GM18519 (cell line): Measurements from ENCODE around the gene EEF1AKMT3.
"Not testable (repeated sequence)": the region's sequence is repeated elsewhere in the genome, so short reads cannot be mapped to it uniquely, and the experiment has no call there.

Experiments
- ATAC-seq: cut with Tn5 transposase; IDR thresholded peaks from one replicate; pipeline ENCODE4 v1.9.1; 2021; ENCODE audit warnings: mild to moderate bottlenecking, moderate library complexity; ENCODE audit not compliant: unreplicated experiment, low FRiP score

EEF1AKMT3 gene

GRCh38 chr12:57815177-57816000 is 43.0 kb downstream of the EEF1AKMT3 start:
- ATAC-seq = no peak

DNA sequence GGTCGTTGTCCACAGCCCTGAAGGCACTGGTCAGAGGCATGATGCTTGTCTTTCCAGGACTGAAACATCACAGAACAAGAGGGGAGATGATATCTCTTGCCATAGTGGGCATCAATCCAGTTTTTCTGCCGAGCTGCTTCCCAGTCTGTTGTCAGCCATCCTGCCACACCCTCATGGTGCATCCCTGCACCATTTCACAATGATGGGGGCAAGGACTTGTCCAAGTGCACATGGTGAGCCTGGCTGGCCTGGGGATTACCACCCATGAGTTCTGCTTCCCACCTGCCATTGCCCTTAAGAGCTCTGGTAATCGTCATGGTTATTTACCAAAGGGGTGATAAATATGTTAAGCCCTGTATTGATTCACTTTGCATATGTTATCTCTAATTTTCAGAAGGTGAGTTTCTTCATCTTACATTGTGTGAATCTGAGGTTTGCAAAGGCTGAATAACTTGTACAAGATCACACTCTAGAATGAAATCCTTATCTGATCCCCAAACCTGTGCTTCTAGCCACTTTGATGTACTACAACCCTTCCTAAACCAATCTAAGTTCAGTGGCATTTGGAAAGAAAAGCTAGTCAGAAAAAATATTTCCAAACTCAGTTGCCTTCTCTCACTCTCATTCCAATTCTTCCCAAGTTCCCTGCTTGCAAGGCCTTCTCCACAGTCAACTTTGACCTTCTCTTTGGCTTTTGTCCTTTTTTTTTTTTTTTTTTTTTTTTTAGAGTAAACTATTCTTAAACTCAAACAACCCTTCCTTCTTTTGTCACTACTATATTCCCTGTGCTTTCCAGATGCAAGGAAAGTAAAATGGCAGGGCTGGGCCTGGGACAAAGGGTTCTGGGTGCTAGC is 43.8 kb downstream of the EEF1AKMT3 start:
- ATAC-seq = no peak

DNA sequence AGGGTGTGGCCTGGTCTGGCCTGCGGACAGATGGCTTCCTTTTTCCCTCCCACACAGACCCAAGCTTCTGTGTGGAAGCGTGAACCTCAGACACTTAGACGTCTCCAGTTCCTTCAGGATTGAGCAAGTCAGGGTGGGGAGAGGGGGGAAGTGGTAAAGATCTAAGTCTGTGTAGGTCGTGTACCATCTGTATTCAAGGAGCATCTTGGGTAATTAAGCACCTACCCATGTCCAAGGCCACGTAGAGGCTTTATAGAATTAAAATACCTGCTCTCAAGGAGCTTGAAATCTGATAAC is 44.4 kb downstream of the EEF1AKMT3 start:
- no peak for ATAC-seq

DNA sequence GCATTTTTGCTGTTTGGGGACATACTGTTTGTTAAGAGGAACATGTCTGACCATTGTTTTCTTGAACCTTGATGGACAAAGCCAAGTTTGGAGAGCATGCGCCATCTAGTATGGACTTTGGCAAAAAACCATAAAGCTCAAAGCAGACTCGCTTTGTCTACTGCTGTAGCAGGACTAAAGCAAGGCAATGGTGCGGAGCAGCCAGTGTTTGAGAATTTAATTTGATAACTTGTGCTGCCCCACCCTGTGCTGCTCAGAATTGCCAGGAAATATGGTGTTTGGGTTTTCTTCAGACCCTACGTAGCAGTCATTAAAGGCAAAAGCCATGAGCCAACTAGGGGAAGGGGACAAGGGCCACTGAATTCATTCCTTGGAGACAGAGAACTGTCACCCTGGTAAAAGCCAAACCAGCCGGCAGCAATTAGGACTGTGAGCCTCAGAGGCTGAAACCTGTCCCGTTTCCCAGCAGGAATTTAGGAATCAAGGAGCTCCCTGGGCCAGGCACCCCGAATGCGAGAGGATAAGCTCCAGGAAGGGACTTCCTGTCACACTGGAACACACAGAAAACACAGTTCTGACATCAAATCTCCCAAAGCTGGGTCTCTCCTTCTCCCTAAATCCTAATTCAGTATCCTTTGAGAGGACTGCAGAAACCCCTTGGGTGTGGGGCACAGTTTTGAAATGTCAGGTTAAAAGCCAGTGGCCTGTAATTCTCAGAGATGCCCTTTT is 45.0 kb downstream of the EEF1AKMT3 start:
- no peak for ATAC-seq

- not testable (repeated sequence) for ATAC-seq
These were observed 45.5 kb downstream of the EEF1AKMT3 start for GRCh38 chr12:57817990-57818331.

DNA sequence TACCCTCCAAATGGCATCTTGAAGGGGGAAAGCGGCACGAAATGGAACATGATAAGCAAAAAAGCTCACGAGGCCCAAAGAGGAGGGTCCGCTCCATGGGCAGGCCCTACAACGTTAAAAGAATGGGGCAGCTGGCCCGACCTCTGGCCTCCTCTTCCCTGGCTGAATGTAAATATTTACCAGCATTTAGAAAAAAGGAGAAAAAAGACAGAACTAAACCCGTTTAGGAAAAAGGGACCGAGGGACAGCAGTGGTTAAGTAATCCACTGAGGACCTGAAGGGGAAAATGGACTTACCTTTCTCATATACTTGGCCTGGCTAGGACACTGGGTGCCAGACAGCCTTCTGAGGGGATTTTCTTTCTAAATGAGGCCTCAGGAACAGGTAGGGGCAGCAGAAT is 47.7 kb downstream of the EEF1AKMT3 start:
- not testable (repeated sequence) for ATAC-seq

GRCh38 chr12:57821015-57821414 is 48.6 kb downstream of the EEF1AKMT3 start:
- ATAC-seq = not testable (repeated sequence)

DNA sequence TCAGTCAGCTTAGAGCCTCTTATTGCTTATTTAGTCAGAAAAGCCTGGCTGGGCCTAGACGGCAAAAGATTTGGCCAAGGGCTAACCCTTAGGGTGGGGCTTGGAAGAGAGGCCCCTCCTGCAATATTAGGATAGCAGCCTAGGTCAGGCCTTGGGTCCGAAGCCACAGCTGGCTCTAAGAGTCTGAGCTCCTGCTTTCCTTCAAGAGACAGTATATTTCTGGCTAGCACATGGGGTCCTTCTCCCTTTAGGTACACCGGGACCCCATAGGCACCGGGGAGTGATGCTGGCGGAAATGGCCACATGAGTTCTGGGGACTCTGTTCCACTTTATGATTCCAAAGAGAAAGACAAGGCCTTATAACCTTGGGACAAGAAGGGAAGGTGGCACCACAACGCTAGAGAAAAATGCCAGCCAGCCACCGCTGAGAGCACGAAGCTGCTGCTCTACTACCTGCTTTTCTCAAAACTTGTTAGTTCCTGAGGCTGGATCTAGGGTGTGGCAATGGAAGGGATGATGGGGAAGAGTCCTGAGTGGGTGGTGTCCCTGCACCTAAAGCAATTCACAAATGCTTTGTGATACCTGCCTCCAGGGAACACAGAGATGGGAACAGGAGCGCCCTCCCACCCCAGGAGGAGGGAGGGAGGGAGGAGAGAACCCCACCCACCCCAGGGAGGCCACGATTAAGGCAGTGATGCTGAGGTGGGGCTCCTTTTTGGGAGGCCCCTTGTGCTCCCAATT is 49.2 kb downstream of the EEF1AKMT3 start:
- no peak for ATAC-seq

- no peak for ATAC-seq
These were observed 50.1 kb downstream of the EEF1AKMT3 start for GRCh38 chr12:57822392-57823130.

DNA sequence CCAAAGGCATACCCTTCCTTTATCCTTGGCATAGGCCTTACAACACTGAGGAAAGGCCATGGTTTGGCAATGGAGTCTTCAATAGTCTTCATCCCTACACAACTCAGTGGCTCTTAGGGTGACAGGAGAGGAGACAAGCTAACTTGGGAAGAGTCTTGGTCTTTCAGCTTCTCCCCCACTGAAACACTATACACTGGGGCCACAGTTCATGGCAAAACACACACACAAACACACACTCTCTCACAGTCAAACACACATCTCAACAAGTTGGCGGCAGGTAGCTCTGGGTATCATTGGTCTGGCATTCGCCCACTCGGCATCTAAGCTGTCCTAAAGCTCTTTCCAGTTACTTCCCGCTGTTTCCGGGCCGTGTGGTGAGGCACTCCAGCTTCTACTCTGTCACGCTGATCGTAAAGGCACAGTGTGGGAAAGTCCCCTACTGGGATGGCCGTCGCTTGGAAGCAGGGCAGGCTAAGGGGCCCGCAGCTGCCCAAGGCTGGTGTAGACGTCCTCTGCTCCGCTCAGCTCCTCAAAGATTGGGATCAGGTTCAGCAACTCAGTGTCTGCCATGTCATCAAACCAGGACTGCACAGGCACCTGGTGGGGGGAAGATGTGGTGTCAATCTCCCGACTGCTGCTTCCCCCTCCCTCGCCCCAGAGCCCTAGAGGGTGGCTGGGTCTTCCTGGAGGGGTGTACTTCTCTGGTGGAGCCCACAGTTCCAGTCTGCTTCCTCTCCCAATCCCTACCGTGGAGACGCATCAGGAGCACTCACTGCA is 50.9 kb downstream of the EEF1AKMT3 start:
- no peak for ATAC-seq

DNA sequence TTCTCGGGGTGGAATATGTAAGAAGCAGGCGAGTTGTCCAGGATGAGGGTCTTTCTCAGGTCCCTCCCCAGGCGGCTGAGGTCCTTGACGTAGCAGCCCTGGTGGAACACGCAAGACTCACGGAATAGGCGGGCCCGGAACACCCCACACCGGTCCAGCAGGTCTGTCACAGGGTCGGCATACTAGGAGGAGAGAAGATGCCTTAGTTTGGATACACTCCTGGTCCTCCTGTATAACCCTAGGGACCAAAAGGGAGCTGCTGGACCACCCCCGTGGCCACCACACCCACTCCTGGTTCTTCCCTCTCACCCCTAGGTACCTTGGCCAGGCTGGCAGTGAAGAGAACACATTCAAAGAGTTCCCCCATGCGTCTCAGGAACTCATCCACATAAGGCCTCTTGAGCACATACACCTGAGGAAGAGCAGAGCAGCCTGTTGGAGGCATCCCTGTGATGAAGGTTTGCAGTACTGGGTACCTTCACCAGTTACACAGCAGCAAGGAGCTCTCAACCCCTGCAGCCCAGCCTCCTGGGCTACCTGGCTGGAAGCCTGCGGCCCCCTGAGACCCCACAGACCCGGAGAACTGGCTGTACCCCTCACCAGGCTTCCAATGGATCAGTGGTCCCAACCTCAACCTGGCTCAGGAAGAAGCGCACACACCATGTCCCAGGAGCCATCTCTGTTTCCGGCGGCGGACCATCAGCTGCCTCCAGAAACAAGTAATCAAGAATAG is 51.7 kb downstream of the EEF1AKMT3 start:
- no peak for ATAC-seq

DNA sequence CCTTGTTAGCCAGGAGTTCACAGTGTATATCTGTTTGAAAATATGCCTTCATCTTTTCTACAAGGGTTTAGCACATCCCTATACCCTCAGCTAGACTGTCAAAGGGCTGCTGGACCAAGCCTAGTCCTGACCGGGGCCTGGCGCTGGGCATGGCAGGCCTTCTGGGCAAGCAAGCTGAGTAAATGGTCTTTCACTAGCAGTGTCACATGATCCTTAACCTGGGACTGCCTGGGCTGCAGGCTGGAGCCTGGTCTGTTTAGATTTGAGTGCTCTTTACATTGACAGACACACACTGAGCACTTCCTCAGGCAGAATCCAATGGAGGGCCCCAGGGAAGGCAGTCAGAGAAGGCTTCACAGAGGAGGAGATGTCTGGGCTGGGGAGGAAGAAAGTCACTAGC is 53.0 kb downstream of the EEF1AKMT3 start:
- no peak for ATAC-seq

- ATAC-seq = no peak
These were observed 54.0 kb downstream of the EEF1AKMT3 start for GRCh38 chr12:57826400-57826799.

DNA sequence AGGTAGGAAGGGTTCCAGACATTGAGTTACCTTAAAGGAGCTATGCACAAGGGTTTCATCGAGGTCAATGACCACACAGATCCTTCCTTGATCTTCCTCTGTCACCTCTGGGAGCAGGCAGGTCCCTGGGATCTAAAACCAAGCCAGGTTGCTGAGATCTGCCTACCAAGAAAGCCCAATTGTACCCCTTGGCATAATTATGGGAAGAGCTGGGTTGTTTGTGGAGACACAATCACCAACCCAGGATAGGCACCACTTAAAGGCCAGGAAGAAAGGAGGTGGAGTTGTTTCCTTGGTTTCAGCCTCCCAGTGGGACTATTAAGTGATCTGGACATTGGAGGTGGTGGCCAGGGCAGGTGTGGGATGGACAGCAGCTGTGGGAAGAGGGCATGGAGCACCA is 54.6 kb downstream of the EEF1AKMT3 start:
- ATAC-seq = no peak

DNA sequence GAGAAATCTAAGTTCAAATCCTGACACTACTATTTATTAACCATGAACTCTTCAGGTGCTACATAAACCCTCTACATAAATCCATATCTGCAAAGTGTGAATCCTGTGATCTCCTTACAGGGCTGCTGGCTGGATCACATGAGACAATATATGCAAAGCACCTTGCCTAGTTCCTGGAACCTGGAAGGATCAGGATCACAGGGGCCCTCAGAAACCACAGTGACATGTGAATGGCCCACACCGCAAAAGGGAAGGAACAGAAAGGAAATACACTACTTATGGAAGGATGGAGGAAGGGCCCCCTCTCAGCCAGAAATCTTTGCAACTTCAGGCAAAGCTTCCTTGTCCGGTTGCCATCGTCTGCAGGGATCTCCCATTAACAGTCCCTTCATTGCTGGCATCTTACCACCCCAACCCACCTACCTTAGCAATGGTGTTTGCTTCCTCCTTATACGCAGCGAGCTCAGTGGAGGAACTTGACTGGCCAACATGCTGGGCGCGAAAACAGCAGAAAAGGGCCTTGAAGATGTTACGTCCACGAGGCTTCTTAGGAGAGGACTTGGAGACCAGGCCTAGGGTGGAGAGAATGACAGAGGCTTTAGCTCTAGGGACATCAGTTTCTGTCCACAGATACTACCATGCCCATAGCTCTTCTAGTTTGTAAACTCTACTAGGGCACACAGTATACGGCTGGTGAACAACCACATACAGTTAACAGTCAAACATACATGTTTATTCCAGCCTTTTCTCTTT is 56.8 kb downstream of the EEF1AKMT3 start:
- ATAC-seq = no peak

DNA sequence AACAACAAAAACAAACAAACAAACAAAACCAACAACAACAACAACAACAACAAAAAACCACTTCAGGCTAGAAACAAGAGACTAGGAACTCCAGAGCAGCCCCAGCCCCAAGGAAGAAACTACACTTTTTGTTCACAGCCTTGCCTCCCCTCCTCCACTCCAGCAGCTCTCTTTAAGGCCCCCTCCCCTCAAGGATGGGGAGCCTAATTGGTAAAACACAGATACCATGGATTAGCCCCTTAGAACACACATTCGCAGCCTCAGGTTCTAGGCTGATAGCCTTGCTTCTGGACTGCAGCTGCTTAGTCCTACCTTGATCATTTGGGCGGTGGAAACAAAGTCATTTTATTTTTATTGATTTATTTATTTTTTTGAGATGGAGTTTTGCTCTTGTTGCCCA is 58.0 kb downstream of the EEF1AKMT3 start:
- no peak for ATAC-seq
